Gastrocnemius medialis (tissue), 4 donors: ENCODE data around the gene EIF3K. TPM values are rescaled to one million over a fixed set of nuclear protein-coding genes. Genes with fewer than 3 reads are reported as not detected.
A peak's percentile ranks its signal among the peaks of the same experiment; 100 is the strongest.

Source experiments
- ATAC-seq, 2 donors: fragments of 150-250 bp; one replicate each; pipeline ENCODE4 v1.9.1; 2016
- DNase-seq, 2 donors: peaks; one replicate each; pipeline ENCODE4 v3.0.0-alpha.2; 2019
- H3K27ac ChIP-seq, 4 donors: fragments of 200-600 bp; sonication (generic); 1 replicate in 1 of 4; 2 replicates in 3 of 4; pipeline ENCODE4 v1.5.1; 2016 to 2018; ENCODE audit warnings: mild to moderate bottlenecking in 2 of 4, moderate library complexity in 1 of 4
- H3K27me3 ChIP-seq, 3 donors: fragments of 200-600 bp; sonication (generic) in 2 of 3; 1 replicate in 1 of 3; 2 replicates in 2 of 3; pipeline versions ENCODE4 v1.5.1 to v1.6.0; 2016 to 2019; ENCODE audit warnings: mild to moderate bottlenecking in 1 of 3, moderate library complexity in 1 of 3
- H3K36me3 ChIP-seq, 2 donors: fragments of 200-600 bp; sonication (generic) in 1 of 2; one replicate each; pipeline ENCODE4 v1.5.1; 2017 to 2018
- H3K4me1 ChIP-seq, 2 donors: fragments of 200-600 bp; sonication (generic) in 1 of 2; one replicate each; pipeline ENCODE4 v1.5.1; 2016 to 2017; ENCODE audit warnings: mild to moderate bottlenecking in 2 of 2
- H3K4me3 ChIP-seq, 4 donors: fragments of 200-600 bp; sonication (generic) in 3 of 4; 1 replicate in 1 of 4; 2 replicates in 3 of 4; pipeline ENCODE4 v1.5.1; 2016 to 2019; ENCODE audit warnings: mild to moderate bottlenecking in 2 of 4
- H3K9me3 ChIP-seq, 3 donors: fragments of 200-600 bp; sonication (generic) in 2 of 3; 1 replicate in 1 of 3; 2 replicates in 2 of 3; pipeline ENCODE4 v1.5.1; 2016 to 2019
- CTCF ChIP-seq, 5 experiments: fragments of 450-650 bp in 3 of 5; fragments of 200-600 bp in 2 of 5; sonication (generic) in 2 of 5; IDR thresholded peaks in 4 of 5; conservative IDR thresholded peaks in 1 of 5; 1 replicate in 4 of 5; 2 replicates in 1 of 5; pipeline ENCODE4 v1.5.1; 2016 to 2019; ENCODE audit warnings: antibody characterized with exemption in 5 of 5, mild to moderate bottlenecking in 3 of 5, moderate library complexity in 3 of 5
- POLR2A ChIP-seq, 2 donors: fragments of 450-650 bp; IDR thresholded peaks; one replicate each; pipeline ENCODE4 v1.6.1; 2017; ENCODE audit warnings: antibody characterized with exemption in 2 of 2, mild to moderate bottlenecking in 2 of 2, moderate library complexity in 2 of 2
- in situ Hi-C, 4 donors: fragments of 200-750 bp; cut with MboI; loops; one replicate each; pipeline versions ENCODE4 v1.15.0 to v1.8.0; 2017; ENCODE audit warnings: low sequenced_read_pairs in 4 of 4
- intact Hi-C: fragments of 100-400 bp; cut with DNase I; formaldehyde crosslinking; loops from one replicate; pipeline ENCODE4 v1.15.1; 2023; ENCODE audit warnings: low total_unique reads
- total RNA-seq, 4 donors: library from RNA; depleted of rRNA; stranded (reverse); fragments of >200 nt; gene quantifications; one replicate each; pipeline versions ENCODE4 v1.1.0 to v1.2.3, GENCODE V29; 2016

The EIF3K gene
- total RNA-seq, 4 donors from 2014 or later = 619 to 975 (median 681) TPM

GRCh38 chr19:38640368-38640767, 21.4 kb downstream of the EIF3K start:
- Histone ChIP-seq H3K36me3 (peaks cover 0 to 17% of the 10 kb centered on the region in 2 donors), H3K27ac (peak overlapping the region; percentile 38 to 77 (median 69))

GRCh38 chr19:38642176-38642575, 23.2 kb downstream of the EIF3K start:
- H3K27me3 ChIP-seq = no peaks in the 10 kb centered on the region
- TF ChIP-seq CTCF (IDR thresholded peaks at IDR 0.05 in 4 of 5, conservative IDR thresholded peaks at IDR 0.05 in 1 of 5) (no peak), POLR2A (IDR thresholded peaks at IDR 0.05) (no peak)
- intact Hi-C loops (loop anchor here (10.0 kb wide), 1 partner anchor 73 kb away; no protein-coding TSS in a partner anchor), in situ Hi-C loops (loop anchor here in 2 of 4 donors (10.0 to 25.0 kb wide), 2 partner anchors 53 to 195 kb away; partner anchors contain the start of genes ECH1 (in 1 of the 2) and HNRNPL (in 1 of the 2))
- no peaks in the 10 kb centered on the region for H3K9me3 ChIP-seq
- ATAC-seq (no peak), DNase-seq (no peak)
- H3K4me3 ChIP-seq = no peak overlapping the region
- H3K4me1 ChIP-seq = peaks cover 5 to 6% of the 10 kb centered on the region in 2 donors
- peak overlapping the region in 3 of 4 donors; percentile 17 to 72 (median 41) for H3K27ac ChIP-seq
- peaks cover 0 to 6% of the 10 kb centered on the region in 2 donors for H3K36me3 ChIP-seq

More at GRCh38 chr19:38640368-38640767, 21.4 kb downstream of the EIF3K start:
- ATAC-seq (peak in 1 of 2 donors; percentile 45), DNase-seq (no peak)
- Histone ChIP-seq H3K9me3 (no peaks in the 10 kb centered on the region), H3K4me3 (no peak overlapping the region), H3K4me1 (peaks cover 0 to 6% of the 10 kb centered on the region in 2 donors), H3K27me3 (no peaks in the 10 kb centered on the region)
- in situ Hi-C loops (loop anchor here in 2 of 4 donors (10.0 to 25.0 kb wide), 2 partner anchors 54 to 197 kb away; partner anchors contain the start of genes ECH1 (in 1 of the 2) and HNRNPL (in 1 of the 2)), intact Hi-C loops (loop anchor here (10.0 kb wide), 1 partner anchor 74 kb away; no protein-coding TSS in a partner anchor)
- TF ChIP-seq POLR2A (IDR thresholded peaks at IDR 0.05) (peak in 1 of 2 donors; percentile 38), CTCF (IDR thresholded peaks at IDR 0.05 in 4 of 5, conservative IDR thresholded peaks at IDR 0.05 in 1 of 5) (peak in 1 of 5 experiments; percentile 7)

- ATAC-seq (no peak), DNase-seq (no peak)
- Histone ChIP-seq H3K27ac (no peak overlapping the region), H3K4me3 (no peak overlapping the region), H3K27me3 (no peaks in the 10 kb centered on the region), H3K36me3 (no peaks in the 10 kb centered on the region), H3K9me3 (no peaks in the 10 kb centered on the region), H3K4me1 (peaks cover 13% of the 10 kb centered on the region in 2 donors)
- no peak for TF ChIP-seq CTCF (IDR thresholded peaks at IDR 0.05 in 4 of 5, conservative IDR thresholded peaks at IDR 0.05 in 1 of 5)
- TF ChIP-seq POLR2A (IDR thresholded peaks at IDR 0.05) = no peak
- intact Hi-C loops (loop anchor here (5.0 to 10.0 kb wide), 2 partner anchors 70 to 88 kb away; no protein-coding TSS in a partner anchor), in situ Hi-C loops (loop anchor here in 2 of 4 donors (10.0 to 25.0 kb wide), 2 partner anchors 50 to 193 kb away; partner anchors contain the start of genes ECH1 (in 1 of the 2) and HNRNPL (in 1 of the 2))
These were observed 25.7 kb downstream of the EIF3K start for GRCh38 chr19:38644719-38645118.

- in situ Hi-C loops (loop anchor here in 2 of 4 donors (10.0 to 25.0 kb wide), 2 partner anchors 47 to 190 kb away; partner anchors contain the start of genes ECH1 (in 1 of the 2) and HNRNPL (in 1 of the 2)), intact Hi-C loops (loop anchor here (5.0 to 10.0 kb wide), 2 partner anchors 67 to 85 kb away; no protein-coding TSS in a partner anchor)
- H3K9me3 ChIP-seq = no peaks in the 10 kb centered on the region
- H3K4me1 ChIP-seq = peaks cover 36 to 41% of the 10 kb centered on the region in 2 donors
- H3K27ac ChIP-seq = peak within 1 kb of the TSS; percentile 98 to 100 (median 99)
- peak; percentile 68 to 81 for ATAC-seq
- peak within 1 kb of the TSS; percentile 90 to 100 (median 100) for H3K4me3 ChIP-seq
- peak; percentile 97 to 98 for DNase-seq
- no peaks in the 10 kb centered on the region for H3K27me3 ChIP-seq
- TF ChIP-seq POLR2A (IDR thresholded peaks at IDR 0.05) = peak; percentile 100
- no peak for TF ChIP-seq CTCF (IDR thresholded peaks at IDR 0.05 in 4 of 5, conservative IDR thresholded peaks at IDR 0.05 in 1 of 5)
- no peaks in the 10 kb centered on the region for H3K36me3 ChIP-seq
These were observed 28.5 kb downstream of the EIF3K start, which contains the start of gene ACTN4 for GRCh38 chr19:38647368-38647965. ACTN4 (plus strand) TSS chr19:38647649; CDS start chr19:38647746, 97 bp downstream.
